HL-60 (cell line): ENCODE results near the gene ATP6V1G1.

ENCODE experiments used
- POLR2AphosphoS5 ChIP-seq: IDR thresholded peaks from 2 replicates; pipeline ENCODE4 v1.6.1; 2012; ENCODE audit warnings: low read depth
- TF ChIP-seq, protein P1 (sequence below): IDR thresholded peaks from one replicate; pipeline ENCODE4 v1.5.1; 2011; ENCODE audit warnings: low read length, control low read depth, inconsistent platforms; ENCODE audit not compliant: insufficient read depth

DNA sequence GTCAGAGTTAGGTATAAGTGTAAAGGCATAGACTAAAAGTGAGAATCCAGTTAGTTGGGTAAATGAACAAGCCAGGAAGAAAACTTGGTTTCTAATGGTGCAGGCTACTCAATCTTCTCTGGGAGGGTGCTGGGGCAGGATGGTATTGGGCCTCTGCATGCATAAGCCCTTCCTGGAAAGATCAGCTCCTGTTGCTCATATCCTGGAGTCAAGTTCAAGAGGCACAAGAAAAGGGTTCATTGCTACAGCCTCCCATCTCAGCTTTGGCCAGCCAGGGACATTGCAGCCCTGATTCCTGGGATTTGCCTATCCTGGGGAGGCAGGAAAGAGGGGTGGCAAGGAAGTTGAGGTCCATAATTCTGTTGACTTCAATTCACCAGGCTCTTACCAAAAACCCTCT is 40.7 kb upstream of the ATP6V1G1 start:
- TF ChIP-seq, protein P1, sequence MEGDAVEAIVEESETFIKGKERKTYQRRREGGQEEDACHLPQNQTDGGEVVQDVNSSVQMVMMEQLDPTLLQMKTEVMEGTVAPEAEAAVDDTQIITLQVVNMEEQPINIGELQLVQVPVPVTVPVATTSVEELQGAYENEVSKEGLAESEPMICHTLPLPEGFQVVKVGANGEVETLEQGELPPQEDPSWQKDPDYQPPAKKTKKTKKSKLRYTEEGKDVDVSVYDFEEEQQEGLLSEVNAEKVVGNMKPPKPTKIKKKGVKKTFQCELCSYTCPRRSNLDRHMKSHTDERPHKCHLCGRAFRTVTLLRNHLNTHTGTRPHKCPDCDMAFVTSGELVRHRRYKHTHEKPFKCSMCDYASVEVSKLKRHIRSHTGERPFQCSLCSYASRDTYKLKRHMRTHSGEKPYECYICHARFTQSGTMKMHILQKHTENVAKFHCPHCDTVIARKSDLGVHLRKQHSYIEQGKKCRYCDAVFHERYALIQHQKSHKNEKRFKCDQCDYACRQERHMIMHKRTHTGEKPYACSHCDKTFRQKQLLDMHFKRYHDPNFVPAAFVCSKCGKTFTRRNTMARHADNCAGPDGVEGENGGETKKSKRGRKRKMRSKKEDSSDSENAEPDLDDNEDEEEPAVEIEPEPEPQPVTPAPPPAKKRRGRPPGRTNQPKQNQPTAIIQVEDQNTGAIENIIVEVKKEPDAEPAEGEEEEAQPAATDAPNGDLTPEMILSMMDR = no peak
- no peak for TF ChIP-seq POLR2AphosphoS5
